AG04450 (cell line): ENCODE measurements around the gene CTSH. TPM values are rescaled to one million over a fixed set of nuclear protein-coding genes. Genes with fewer than 3 reads are reported as not detected.
"Not testable (repeated sequence)": the region's sequence is repeated elsewhere in the genome, so short reads cannot be mapped to it uniquely, and the experiment has no call there.

Experiments used
- CTCF ChIA-PET: fragments of 300-600, 350-600 bp; formaldehyde crosslinking; extraction: SDS; loops from one replicate; lab custom pipeline; 2022; ENCODE audit warnings: antibody characterized with exemption, inconsistent platforms; lab: Charles Lee
- POLR2A ChIA-PET: fragments of 350-600 bp; formaldehyde crosslinking; extraction: SDS; loops from one replicate; lab custom pipeline; 2021; ENCODE audit warnings: antibody characterized with exemption, inconsistent platforms; lab: Yijun Ruan, JAX
- DNase-seq: peaks from one replicate; pipeline ENCODE4 v3.0.0-alpha.2; 2011; ENCODE audit warnings: low read depth, low spot score
- H3K27ac ChIP-seq: one replicate; pipeline ENCODE4 v1.5.1; 2012; ENCODE audit warnings: low read depth, low read length, control low read depth
- H3K27me3 ChIP-seq: one replicate; pipeline ENCODE4 v1.6.0; 2012; ENCODE audit warnings: low read length; ENCODE audit not compliant: control insufficient read depth, insufficient read depth
- H3K4me3 ChIP-seq: 2 replicates; pipeline ENCODE4 v1.5.1; 2011; ENCODE audit warnings: mild to moderate bottlenecking, low read depth, low read length, control low read depth
- H3K9me3 ChIP-seq: 2 replicates; pipeline ENCODE4 v1.5.1; 2012; ENCODE audit warnings: low read length; ENCODE audit not compliant: control insufficient read depth, insufficient read depth
- CTCF ChIP-seq: IDR thresholded peaks from 2 replicates; pipeline ENCODE4 v1.5.1; 2011; ENCODE audit warnings: low read depth, low read length, control low read depth, inconsistent platforms
- polyA plus RNA-seq: library from polyadenylated mRNA; depleted of rRNA; stranded (reverse); fragments of >200 nt; gene quantifications from 2 replicates; pipeline ENCODE4 v1.2.3, GENCODE V29; 2011

The CTSH gene
- polyA plus RNA-seq, 1 experiment, result 4.8 TPM

GRCh38 chr15:78930577-78931388 lies 14.1 kb downstream of the CTSH start:
- H3K27me3 ChIP-seq, result peaks cover 7% of the 10 kb centered on the region
- no peak overlapping the region for H3K4me3 ChIP-seq
- POLR2A ChIA-PET, result interaction anchor here (0.6 to 1.6 kb wide), 3 partner anchors 25 to 123 kb away, joined by 3 to 5 read pairs (median 4); no protein-coding TSS in a partner anchor
- H3K9me3 ChIP-seq, result no peaks in the 10 kb centered on the region; the same call in 1 of the 2 replicates
- CTCF ChIA-PET, result interaction anchor here (0.5 to 1.4 kb wide), 2 partner anchors 49 to 54 kb away, joined by 4 to 5 read pairs; no protein-coding TSS in a partner anchor
- no peak for TF ChIP-seq CTCF
- DNase-seq, result peak; percentile 49
- H3K27ac ChIP-seq, result peak overlapping the region; percentile 65

- CTCF ChIA-PET, result interaction anchor here (0.9 kb wide), 1 partner anchor 19 kb away, joined by 3 read pairs; no protein-coding TSS in a partner anchor
Observed at GRCh38 chr15:78929536-78930264, 15.1 kb downstream of the CTSH start.

GRCh38 chr15:78928616-78929093 lies 16.2 kb downstream of the CTSH start:
- Histone ChIP-seq H3K4me3 (no peak overlapping the region), H3K9me3 (no peaks in the 10 kb centered on the region; the same call in 1 of the 2 replicates), H3K27me3 (peaks cover 3% of the 10 kb centered on the region), H3K27ac (no peak overlapping the region)
- TF ChIP-seq CTCF, result no peak
- POLR2A ChIA-PET, result no interaction called here
- DNase-seq, result no peak
- CTCF ChIA-PET, result no interaction called here

More at GRCh38 chr15:78929536-78930264, 15.1 kb downstream of the CTSH start:
- Histone ChIP-seq H3K27me3 (peaks cover 7% of the 10 kb centered on the region), H3K4me3 (no peak overlapping the region), H3K27ac (no peak overlapping the region), H3K9me3 (no peaks in the 10 kb centered on the region; the same call in 1 of the 2 replicates)
- no peak for TF ChIP-seq CTCF
- POLR2A ChIA-PET, result interaction anchor here (1.6 kb wide), 1 partner anchor 59 kb away, joined by 5 read pairs; no protein-coding TSS in a partner anchor
- no peak for DNase-seq

- POLR2A ChIA-PET, CTCF ChIA-PET, H3K27me3 ChIP-seq, DNase-seq, H3K4me3 ChIP-seq, H3K9me3 ChIP-seq, H3K27ac ChIP-seq: not testable (repeated sequence)
Observed at GRCh38 chr15:78928176-78928575, 16.7 kb downstream of the CTSH start.

- POLR2A ChIA-PET, result no interaction called here
- DNase-seq, result no peak
- Histone ChIP-seq H3K9me3 (no peaks in the 10 kb centered on the region; the same call in 1 of the 2 replicates), H3K4me3 (no peak overlapping the region), H3K27me3 (no peaks in the 10 kb centered on the region), H3K27ac (no peak overlapping the region)
- CTCF ChIA-PET, result no interaction called here
- no peak for TF ChIP-seq CTCF
Observed at GRCh38 chr15:78927077-78927790, 17.6 kb downstream of the CTSH start.
